ENCODE data around the gene CACNA1D. TPM values are rescaled to one million over a fixed set of nuclear protein-coding genes. Genes with fewer than 3 reads are reported as not detected.

Gene CACNA1D
- total and polyA plus RNA-seq, 8 donors, result 5.3 to 22.8 (median 11.6) TPM

DNA sequence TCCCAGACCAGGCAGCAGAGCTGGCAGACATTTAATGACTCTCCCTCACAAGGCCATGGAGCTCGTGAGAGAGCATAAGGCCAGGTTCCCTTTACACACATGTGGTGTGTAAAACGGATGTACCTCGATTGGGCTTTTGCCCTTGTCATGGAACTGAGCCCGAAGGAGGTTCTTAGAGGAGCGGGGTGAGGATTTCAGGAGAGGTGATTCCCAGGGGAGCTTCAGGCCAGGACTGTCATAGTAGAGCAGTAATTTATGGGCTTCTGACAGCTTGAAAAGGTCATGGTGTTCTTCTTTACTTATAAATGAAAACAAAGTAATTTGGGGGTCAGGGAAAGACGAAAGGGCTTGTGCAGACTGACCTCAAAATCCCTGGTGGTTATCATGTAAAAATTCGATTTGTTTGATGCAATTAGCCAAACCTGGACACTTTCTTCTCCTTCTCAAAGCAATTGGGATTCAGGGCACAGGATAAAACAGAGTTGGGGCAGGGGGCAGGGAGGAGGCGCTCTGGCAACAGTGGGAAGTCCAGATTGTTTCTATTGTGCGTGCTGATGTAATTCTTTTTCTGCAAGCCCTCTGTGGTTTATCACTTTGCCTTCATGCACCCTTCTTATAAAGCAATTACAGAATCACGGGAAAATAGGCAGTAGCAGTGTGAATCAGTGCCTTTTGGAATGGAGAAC lies 51.0 kb downstream of the CACNA1D start:
- intact Hi-C loops (cut with DNase I), result no loop called here
- H3K4me3 ChIP-seq, result no peak overlapping the region
- H3K4me1 ChIP-seq, result no peaks in the 10 kb centered on the region
- H3K27me3 ChIP-seq, result no peaks in the 10 kb centered on the region
- no peaks in the 10 kb centered on the region for H3K9me3 ChIP-seq
- DNase-seq (no peak), ATAC-seq (peak in 1 of 4 donors; percentile 23), FAIRE-seq (no peak)
- TF ChIP-seq, protein P1, sequence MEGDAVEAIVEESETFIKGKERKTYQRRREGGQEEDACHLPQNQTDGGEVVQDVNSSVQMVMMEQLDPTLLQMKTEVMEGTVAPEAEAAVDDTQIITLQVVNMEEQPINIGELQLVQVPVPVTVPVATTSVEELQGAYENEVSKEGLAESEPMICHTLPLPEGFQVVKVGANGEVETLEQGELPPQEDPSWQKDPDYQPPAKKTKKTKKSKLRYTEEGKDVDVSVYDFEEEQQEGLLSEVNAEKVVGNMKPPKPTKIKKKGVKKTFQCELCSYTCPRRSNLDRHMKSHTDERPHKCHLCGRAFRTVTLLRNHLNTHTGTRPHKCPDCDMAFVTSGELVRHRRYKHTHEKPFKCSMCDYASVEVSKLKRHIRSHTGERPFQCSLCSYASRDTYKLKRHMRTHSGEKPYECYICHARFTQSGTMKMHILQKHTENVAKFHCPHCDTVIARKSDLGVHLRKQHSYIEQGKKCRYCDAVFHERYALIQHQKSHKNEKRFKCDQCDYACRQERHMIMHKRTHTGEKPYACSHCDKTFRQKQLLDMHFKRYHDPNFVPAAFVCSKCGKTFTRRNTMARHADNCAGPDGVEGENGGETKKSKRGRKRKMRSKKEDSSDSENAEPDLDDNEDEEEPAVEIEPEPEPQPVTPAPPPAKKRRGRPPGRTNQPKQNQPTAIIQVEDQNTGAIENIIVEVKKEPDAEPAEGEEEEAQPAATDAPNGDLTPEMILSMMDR (IDR thresholded peaks at IDR 0.05), result no peak
- 74 to 80% methylated on average over 10 of the region's 10 CpGs for WGBS, 2 donors
- H3K27ac ChIP-seq, result no peak overlapping the region
- no peaks in the 10 kb centered on the region for H3K36me3 ChIP-seq

DNA sequence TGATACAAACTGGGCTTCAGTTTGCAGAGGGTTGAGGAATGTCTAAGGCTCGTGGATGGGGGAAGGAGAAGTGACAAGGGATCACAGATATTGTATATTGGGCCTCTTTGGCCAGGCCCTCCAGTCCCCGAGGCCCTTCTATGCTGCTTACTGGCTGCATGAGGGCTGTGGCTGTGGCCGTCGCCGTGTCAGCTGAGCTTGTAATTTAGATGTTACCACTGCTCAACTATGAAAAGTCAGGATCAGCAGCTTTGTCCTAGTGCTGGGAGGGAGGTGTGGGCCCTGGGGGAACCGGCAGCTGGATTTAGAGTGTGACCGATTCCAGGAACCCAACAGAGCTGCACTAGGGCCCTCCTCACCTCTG lies 51.6 kb downstream of the CACNA1D start:
- Histone ChIP-seq H3K9me3 (no peaks in the 10 kb centered on the region), H3K36me3 (no peaks in the 10 kb centered on the region), H3K4me3 (no peak overlapping the region), H3K27ac (no peak overlapping the region), H3K27me3 (no peaks in the 10 kb centered on the region), H3K4me1 (no peaks in the 10 kb centered on the region)
- TF ChIP-seq, protein P1 (IDR thresholded peaks at IDR 0.05), result no peak
- DNase-seq (no peak), ATAC-seq (peak in 2 of 4 donors; percentile 19 to 56), FAIRE-seq (no peak)
- intact Hi-C loops (cut with DNase I), result no loop called here
- 78 to 85% methylated on average over 7 of the region's 7 CpGs for WGBS, 2 donors

DNA sequence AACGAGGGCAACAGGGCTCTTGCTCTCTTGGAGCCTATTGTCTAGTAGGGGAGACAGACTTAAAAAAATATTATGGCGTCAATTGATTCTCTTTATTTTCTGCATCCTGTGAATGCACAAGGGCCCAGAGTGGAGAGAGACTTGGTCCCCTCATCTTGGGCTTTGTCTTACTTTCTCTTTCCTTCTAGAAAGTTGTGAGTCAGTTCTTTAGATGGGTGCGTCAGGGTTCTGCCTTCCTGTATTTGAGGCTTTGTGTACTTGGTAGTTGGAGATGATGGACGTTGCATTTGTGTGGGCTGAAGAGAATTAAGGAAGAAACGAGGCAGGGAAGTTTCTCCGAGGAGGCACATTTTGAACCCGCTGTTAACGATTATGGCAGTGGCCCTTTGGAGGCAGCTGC lies 52.9 kb downstream of the CACNA1D start:
- no peaks in the 10 kb centered on the region for H3K4me1 ChIP-seq
- DNase-seq, result no peak
- TF ChIP-seq, protein P1 (IDR thresholded peaks at IDR 0.05), result no peak
- no peak overlapping the region for H3K4me3 ChIP-seq
- 78 to 85% methylated on average over 8 of the region's 8 CpGs for WGBS, 2 donors
- H3K9me3 ChIP-seq, result no peaks in the 10 kb centered on the region
- no peaks in the 10 kb centered on the region for H3K36me3 ChIP-seq
- H3K27ac ChIP-seq, result no peak overlapping the region
- ATAC-seq, result no peak
- no peaks in the 10 kb centered on the region for H3K27me3 ChIP-seq
- no peak for FAIRE-seq
- intact Hi-C loops (cut with DNase I), result no loop called here

DNA sequence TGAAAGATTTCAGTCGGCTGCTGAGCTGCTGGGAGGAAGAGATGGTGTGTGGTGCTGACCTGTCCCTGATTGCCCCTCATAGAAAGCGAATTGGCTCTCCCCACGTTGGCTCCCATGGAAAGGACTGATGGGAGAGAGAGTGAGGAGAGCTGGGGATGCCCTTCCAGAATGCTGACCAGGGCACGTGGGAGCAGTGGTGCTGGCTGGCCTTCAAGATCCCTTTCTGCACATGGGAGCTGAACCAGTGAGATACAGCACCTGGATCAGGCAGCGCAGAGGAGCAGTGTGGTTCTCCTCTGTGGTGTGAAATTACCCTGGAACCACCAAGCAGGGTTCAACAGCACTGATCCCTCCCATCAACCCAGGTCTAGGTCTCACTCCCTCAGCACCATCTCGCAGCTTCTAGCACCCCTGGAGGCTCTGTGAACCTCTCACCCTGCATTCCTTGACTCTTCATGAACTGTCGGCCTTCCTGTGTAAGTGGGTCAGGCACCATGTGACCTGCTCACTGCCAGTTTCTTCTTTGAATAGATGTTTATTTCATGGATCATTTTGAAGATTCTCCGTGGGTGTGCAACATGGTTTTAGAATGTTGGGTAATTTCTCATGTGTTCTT lies 55.7 kb downstream of the CACNA1D start:
- Histone ChIP-seq H3K27ac (no peak overlapping the region), H3K4me1 (peaks cover 0 to 4% (median 4%) of the 10 kb centered on the region in 3 donors), H3K9me3 (no peaks in the 10 kb centered on the region), H3K36me3 (no peaks in the 10 kb centered on the region), H3K27me3 (no peaks in the 10 kb centered on the region), H3K4me3 (no peak overlapping the region)
- intact Hi-C loops (cut with DNase I), result no loop called here
- TF ChIP-seq, protein P1 (IDR thresholded peaks at IDR 0.05), result no peak
- FAIRE-seq (no peak), DNase-seq (no peak), ATAC-seq (no peak)
- WGBS, 2 donors, result 68 to 71% methylated on average over 8 of the region's 8 CpGs

DNA sequence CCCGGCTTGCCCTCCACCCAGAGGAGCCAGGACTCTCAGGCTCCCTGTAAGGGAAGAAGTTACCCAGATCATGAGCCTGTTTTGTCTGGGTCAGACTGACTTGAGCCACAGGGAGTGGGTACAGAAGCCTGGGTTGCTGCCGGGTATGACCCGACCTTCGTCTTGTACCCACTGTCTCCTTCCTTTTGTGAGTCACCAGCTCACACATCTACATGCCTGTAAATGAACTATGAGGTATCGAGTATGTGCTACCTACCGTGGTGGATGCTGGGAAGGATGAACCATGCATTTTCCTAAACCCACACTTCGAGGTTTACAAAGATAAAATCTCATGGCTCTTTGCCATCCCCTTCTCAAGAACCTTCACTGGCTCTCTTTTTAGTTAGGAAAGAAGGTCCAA lies 56.9 kb downstream of the CACNA1D start:
- FAIRE-seq, result no peak
- intact Hi-C loops (cut with DNase I), result no loop called here

More for the DNA sequence above, 56.9 kb downstream of the CACNA1D start:
- TF ChIP-seq, protein P1 (IDR thresholded peaks at IDR 0.05), result no peak
- no peak overlapping the region for H3K27ac ChIP-seq
- WGBS, 2 donors, result 84% methylated on average over 7 of the region's 7 CpGs
- no peak overlapping the region for H3K4me3 ChIP-seq
- no peak for ATAC-seq
- peaks cover 0 to 4% (median 4%) of the 10 kb centered on the region in 3 donors for H3K4me1 ChIP-seq
- no peaks in the 10 kb centered on the region for H3K9me3 ChIP-seq
- no peaks in the 10 kb centered on the region for H3K27me3 ChIP-seq
- no peak for DNase-seq
- no peaks in the 10 kb centered on the region for H3K36me3 ChIP-seq
